Ecto neural progenitor cell (in vitro differentiated cells): ENCODE measurements around the gene NUP50.

Experiments
- DNase-seq: peaks from one replicate; pipeline ENCODE4 v3.0.0-alpha.2; 2018; ENCODE audit warnings: low spot score

The NUP50 gene

DNA sequence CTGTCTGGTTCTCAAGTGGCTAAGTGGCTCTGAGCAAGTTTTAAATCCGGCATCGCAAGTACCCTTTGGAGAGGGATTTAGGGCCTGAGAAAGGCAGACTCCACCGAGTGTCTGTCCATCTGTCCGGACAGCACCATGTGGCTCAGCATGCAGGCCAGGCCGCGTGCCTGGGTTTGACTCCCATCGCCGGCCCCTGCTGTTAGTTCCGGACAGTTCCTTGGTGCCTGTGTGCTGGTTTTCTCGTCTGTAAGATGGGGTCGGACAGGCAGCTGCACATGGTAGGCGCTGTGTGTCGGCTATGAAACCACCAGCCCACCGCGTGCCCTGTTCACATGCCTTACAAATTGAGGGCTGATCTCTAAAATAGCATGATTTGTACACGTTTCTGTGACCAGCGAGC lies 31.0 kb downstream of the NUP50 start:
- no peak for DNase-seq

GRCh38 chr22:45195616-45196015 lies 31.9 kb downstream of the NUP50 start:
- no peak for DNase-seq

DNA sequence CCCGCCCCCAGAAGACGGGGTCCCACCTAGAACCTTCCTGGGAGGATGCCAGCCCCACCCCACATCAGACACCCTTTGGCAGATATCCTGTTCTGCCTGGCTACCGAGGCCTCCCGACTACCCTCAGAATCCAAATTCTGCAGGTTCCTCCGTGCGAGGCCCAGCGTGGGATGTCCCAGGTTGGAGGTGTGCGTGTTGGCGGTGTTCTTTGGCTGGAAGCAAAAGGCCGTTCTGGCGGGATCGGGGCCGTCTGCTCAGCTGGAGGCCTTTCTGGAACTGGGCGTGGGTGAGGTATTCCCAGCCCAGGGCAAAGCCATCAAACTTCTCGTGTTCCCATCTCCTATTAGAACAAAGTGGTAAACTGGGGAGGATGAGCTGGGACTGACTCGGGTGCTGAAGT lies 32.6 kb downstream of the NUP50 start:
- DNase-seq = no peak

DNA sequence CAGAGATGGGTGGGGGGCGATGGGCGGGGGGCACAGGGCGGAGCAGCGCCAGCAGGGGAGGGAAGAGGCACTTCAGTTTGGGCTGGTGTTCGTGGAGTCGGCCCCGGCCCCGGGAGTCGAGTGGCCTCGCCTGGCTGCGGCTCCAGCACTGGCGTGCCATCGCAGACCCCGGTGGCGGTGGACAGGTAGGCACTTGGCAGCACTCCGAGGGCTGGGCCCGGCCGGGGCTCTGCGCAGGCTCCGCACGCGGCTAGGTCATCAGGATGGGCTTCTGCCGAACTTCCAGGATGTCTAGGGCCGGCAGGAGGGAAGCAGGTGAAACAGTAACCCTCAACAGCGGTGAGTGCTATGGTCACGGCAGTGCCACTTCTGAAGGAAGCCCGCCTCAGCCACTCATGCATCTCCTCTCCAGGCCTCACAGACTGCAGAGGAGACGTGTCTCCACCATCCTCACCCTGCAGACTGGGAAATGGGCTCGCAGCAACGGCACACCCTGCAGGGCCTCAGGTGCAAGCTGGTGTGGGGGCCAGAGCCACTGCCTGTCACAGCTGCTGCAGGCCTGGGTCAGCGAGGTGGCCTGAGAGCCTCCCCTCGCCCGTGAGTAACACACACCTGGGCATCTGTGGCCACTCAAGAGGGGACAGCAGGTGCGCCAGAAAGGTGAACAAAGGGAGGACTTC lies 33.3 kb downstream of the NUP50 start:
- DNase-seq = no peak

GRCh38 chr22:45197606-45198462 lies 34.1 kb downstream of the NUP50 start:
- no peak for DNase-seq

GRCh38 chr22:45198463-45198795 lies 34.7 kb downstream of the NUP50 start:
- no peak for DNase-seq

GRCh38 chr22:45199723-45200122 lies 36.0 kb downstream of the NUP50 start:
- no peak for DNase-seq

DNA sequence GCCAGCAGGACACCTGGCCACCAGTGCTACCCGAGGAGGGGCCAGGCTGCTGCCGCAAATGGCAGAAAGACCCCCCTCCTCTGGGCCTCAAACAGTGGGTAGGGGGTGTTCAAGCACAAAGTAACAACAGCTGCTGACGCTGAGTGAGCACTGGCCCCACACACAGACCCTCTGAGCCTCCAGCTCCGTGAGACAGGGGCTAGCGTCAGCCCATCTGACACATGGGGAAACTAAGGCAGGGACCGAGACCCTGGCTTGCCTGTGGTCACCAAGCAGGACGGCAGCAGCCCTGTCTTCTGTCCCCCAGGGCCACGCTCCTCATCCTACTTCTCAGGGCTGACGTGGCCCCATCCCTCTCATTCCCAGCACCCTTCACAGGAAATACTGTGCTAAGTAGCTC lies 36.5 kb downstream of the NUP50 start:
- no peak for DNase-seq

DNA sequence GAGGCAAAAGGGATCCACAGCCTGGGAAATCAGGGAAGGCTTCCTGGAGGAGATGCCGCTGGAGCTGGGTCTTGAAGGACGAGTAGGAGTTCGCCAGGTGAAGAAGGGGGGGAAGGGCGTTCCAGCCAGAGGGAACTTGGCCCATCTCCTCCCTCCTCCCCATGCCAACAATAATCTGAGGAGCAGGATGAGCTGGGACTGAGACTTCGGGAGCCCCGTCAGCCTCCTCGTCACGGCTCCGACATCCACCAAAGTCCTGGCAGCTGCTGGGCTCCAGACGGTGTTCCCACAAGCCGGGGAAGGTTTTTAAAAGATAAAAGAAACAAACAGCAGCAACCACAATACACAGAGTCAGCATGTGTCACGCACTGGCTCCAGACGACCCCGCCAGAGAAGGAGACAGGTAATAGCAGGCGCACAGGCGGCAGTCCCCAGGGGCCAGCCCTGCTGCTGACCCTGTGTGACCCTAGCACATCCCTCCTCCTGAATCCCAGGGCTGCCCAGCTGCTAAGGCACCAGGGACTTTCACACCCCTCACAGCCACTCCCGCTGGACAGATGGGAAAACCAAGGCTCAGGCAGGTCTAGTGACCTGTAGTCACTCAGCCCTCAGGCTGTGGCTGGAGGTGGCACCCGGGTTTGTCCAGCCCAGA lies 37.3 kb downstream of the NUP50 start:
- DNase-seq = no peak

GRCh38 chr22:45201678-45202332 lies 38.1 kb downstream of the NUP50 start:
- no peak for DNase-seq

DNA sequence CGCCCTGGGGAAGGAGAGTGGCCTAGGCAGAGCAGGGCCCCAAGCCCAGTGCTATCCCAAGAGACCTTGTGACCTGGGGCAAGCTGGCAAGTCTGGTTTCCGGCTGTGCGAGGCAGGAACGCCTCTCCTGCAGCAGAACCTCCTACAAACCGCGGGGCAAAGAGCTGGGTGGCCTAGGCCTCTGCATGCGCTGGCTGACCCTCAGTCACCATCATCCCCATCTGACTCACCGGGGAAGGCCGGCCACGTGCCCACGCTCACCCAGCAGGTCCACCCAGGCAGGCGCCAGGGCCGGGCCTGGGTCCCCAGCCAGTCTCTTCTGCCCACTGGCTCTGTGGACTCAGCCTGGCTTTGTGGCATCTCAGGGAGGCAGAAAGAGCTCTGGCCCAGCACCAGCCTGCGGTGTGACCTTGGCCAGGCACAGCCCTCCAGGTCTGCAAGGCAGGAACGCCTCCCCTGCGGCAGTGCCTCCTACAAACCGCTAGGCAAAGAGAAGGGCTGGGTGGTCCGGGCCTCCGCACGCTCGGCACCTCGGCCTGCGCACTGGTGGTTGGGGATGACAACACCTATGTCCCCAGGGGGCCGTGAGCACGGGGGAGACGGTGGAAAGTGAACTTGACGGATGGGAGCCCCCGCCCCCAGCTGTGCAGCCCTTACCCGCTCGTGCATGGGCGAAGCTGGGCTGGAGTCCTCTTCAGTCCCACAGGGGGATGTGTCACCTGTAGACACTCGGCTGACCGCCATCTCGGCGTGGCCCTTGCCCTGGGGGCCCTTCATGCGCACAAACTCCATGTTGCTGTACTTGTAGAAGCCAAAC lies 38.8 kb downstream of the NUP50 start:
- no peak for DNase-seq

DNA sequence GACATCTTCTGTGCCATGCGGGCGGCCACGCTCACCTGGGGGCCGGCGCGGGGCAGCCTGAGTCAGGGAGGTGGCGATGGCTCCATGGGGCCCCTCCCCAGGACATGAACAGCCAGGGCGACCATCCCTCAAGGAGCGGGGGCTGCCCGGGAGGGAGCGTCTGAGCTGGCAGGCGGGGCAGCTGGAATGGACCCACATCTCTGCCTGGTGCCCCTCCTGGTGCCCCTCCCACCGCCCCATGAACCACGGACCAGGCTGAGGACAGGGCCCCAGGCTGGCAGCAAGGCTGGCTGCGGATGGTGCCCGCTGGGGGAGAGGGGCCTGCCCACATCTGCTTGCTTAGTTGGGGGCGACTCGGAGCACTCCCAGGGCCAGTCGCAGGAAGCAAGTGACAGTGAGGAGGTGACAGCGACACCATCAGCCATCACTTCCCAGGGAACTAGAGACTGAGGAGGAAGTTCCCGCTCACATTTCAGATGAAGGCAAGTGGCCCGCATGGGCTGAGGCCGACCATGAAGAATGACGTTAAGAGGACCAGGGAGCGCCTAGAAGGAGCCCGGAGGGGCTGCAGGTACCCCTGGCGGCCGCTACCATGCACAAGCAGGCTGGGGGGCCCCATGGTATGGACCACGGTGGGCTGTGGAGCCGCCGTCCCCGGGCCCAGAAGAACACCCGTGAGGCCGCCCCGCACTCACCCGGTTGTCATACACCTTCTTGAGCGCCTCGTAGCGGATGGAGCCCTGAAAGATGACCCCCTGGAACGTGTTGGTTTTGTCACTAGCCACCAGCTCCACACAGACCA lies 39.6 kb downstream of the NUP50 start:
- DNase-seq = no peak

- DNase-seq = no peak
These were observed 40.5 kb downstream of the NUP50 start for GRCh38 chr22:45204241-45204640.

GRCh38 chr22:45204819-45205218 lies 41.1 kb downstream of the NUP50 start:
- no peak for DNase-seq

DNA sequence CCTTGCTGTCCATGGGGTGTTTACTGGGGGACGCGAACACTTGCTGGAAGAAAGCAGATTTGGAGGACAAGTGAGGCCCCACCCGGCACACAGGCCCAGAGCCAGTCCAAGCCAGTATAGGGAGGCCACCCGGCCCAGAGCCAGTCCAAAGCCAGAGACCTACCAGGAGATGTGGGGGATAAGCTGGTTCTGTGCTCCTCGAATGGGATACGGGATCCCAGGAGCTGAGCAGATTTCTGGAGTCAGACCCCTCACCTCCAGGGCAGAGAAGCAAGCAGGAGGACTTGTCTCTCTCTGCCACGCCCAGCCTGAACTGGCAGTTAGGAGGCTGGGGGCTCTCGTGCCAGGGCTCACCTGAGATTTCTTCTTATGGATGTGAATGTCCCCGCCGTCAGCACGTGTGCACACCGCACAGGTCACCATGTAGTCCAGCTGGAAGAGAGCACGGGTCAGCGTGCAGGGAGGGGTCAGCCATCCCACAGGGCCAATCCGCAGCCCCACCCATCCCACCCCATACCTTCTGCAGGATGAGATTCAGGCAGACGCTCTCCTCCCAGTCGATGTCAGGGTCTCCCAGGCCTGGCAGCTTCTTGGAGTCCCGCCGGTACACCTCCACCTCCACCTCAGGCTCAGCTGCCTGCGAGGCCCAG lies 41.7 kb downstream of the NUP50 start:
- no peak for DNase-seq

DNA sequence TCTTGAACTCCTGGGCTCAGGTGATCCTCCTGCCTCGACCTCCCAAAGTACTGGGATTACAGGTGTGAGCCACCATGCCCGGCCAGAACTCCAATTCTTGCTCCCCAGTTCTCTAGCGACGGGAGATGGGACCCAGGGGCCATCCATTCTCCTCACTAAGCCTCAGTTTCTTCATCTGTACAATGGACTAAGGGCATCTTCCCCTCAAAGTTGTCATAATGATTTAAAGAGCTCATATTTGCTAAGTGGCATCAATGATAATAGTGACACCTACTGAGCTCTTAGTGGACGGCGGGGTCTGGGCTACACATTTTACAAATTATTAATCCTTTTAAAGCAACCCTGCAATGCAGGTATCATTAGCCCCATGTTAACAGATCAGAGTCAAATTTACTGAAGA lies 42.5 kb downstream of the NUP50 start:
- DNase-seq = no peak

- no peak for DNase-seq
These were observed 43.8 kb downstream of the NUP50 start for GRCh38 chr22:45207533-45207932.

- DNase-seq = no peak
These were observed 44.4 kb downstream of the NUP50 start for GRCh38 chr22:45207981-45208664.

- DNase-seq = no peak
These were observed 44.9 kb downstream of the NUP50 start for GRCh38 chr22:45208696-45208992.
